Astrocyte of the hippocampus (primary cell): ENCODE data around the gene ANO1.

Source experiments
- DNase-seq: peaks from one replicate; pipeline ENCODE4 v3.0.0; 2011; ENCODE audit warnings: low read depth, low spot score

The ANO1 gene

GRCh38 chr11:70050243-70050642 is 27.9 kb upstream of the ANO1 start:
- DNase-seq: no peak

GRCh38 chr11:70054004-70054403 is 24.1 kb upstream of the ANO1 start:
- DNase-seq: no peak

GRCh38 chr11:70055444-70055843 is 22.7 kb upstream of the ANO1 start:
- DNase-seq: no peak

- no peak for DNase-seq
Observed at GRCh38 chr11:70057080-70057479, 21.0 kb upstream of the ANO1 start.

GRCh38 chr11:70059971-70060370 is 18.1 kb upstream of the ANO1 start:
- DNase-seq: no peak

- DNase-seq: no peak
Observed at GRCh38 chr11:70060611-70061293, 17.4 kb upstream of the ANO1 start.

GRCh38 chr11:70061734-70062133 is 16.4 kb upstream of the ANO1 start:
- DNase-seq: no peak

- DNase-seq: no peak
Observed at GRCh38 chr11:70063121-70063520, 15.0 kb upstream of the ANO1 start.

GRCh38 chr11:70063555-70063954 is 14.6 kb upstream of the ANO1 start:
- DNase-seq: no peak

GRCh38 chr11:70064008-70064725 is 13.9 kb upstream of the ANO1 start:
- no peak for DNase-seq

- DNase-seq: no peak
Observed at GRCh38 chr11:70064726-70065317, 13.3 kb upstream of the ANO1 start.

GRCh38 chr11:70065318-70066135 is 12.6 kb upstream of the ANO1 start:
- no peak for DNase-seq

- no peak for DNase-seq
Observed at GRCh38 chr11:70066136-70066520, 12.0 kb upstream of the ANO1 start.

- DNase-seq: no peak
Observed at GRCh38 chr11:70066628-70067027, 11.5 kb upstream of the ANO1 start.

- DNase-seq: no peak
Observed at GRCh38 chr11:70067036-70067435, 11.1 kb upstream of the ANO1 start.

GRCh38 chr11:70067591-70068341 is 10.4 kb upstream of the ANO1 start:
- no peak for DNase-seq

GRCh38 chr11:70068345-70068744 is 9.8 kb upstream of the ANO1 start:
- DNase-seq: no peak

- no peak for DNase-seq
Observed at GRCh38 chr11:70068950-70069349, 9.2 kb upstream of the ANO1 start.

- DNase-seq: no peak
Observed at GRCh38 chr11:70070706-70071105, 7.4 kb upstream of the ANO1 start.

GRCh38 chr11:70071996-70072395 is 6.1 kb upstream of the ANO1 start:
- DNase-seq: no peak

- no peak for DNase-seq
Observed at GRCh38 chr11:70072461-70072860, 5.7 kb upstream of the ANO1 start.
